K562 (cell line): ENCODE data around the gene NKIRAS1. TPM values are rescaled to one million over a fixed set of nuclear protein-coding genes. Genes with fewer than 3 reads are reported as not detected.
A peak's percentile ranks its signal among the peaks of the same experiment; 100 is the strongest.

Experiments used
- ATAC-seq: fragments of 200-7000 bp; cut with Tn5 transposase; 3 replicates; pipeline ENCODE4 v1.9.1; 2020; ENCODE audit warnings: moderate library complexity
- BruUV-seq: library from RNA; stranded (reverse); fragments of 400-500 nt; replicated peaks from 2 replicates; lab custom pipeline; 2021; lab: Mats Ljungman, UMichigan
- CTCF ChIA-PET: fragments of 300-600 bp; formaldehyde crosslinking; extraction: SDS; loops from one replicate; lab custom pipeline; 2021; ENCODE audit warnings: low intra/inter-chr PET ratio; lab: Yijun Ruan, JAX
- POLR2A ChIA-PET: fragments of 300-600, 350-650 bp; sonication (Branson Sonifier 250); formaldehyde crosslinking; extraction: SDS; loops from one replicate; lab custom pipeline; 2021; ENCODE audit warnings: antibody characterized with exemption, inconsistent platforms; lab: Yijun Ruan, JAX
- DNase-seq, 4 experiments: peaks; one replicate each; pipeline versions ENCODE4 v3.0.0 to v3.0.0-alpha.2; 2011 to 2018; ENCODE audit warnings: low spot score in 3 of 4, mixed read lengths in 3 of 4; ENCODE audit errors: extremely low read depth in 1 of 4
- FAIRE-seq: peaks from 2 replicates; lab custom pipeline; 2011; peaks lifted over from hg19 to GRCh38; lab: Jason Lieb, UNC
- H2AFZ ChIP-seq: 2 replicates; pipeline ENCODE4 v1.6.0; 2011; ENCODE audit warnings: low read depth, low read length, control low read depth, inconsistent platforms
- H3K27ac ChIP-seq: fragments of 200-600 bp; 3 replicates; pipeline ENCODE4 v1.8.0; 2011; ENCODE audit warnings: low read depth, mild to moderate bottlenecking, control low read depth, inconsistent platforms, low read length, moderate library complexity, mixed read lengths; ENCODE audit errors: extremely low read depth
- H3K27me3 ChIP-seq, 2 experiments: fragments of 300-600 bp in 1 of 2; 2 replicates in 1 of 2; 3 replicates in 1 of 2; pipeline versions ENCODE4 v1.6.0 to v1.8.0; 2011; ENCODE audit warnings: inconsistent platforms in 2 of 2, low read length in 2 of 2, mild to moderate bottlenecking in 1 of 2, mixed read lengths in 1 of 2, moderate library complexity in 1 of 2; ENCODE audit not compliant: control insufficient read depth in 2 of 2, insufficient read depth in 2 of 2
- H3K36me3 ChIP-seq: fragments of 300-600 bp; 3 replicates; pipeline ENCODE4 v1.8.0; 2011; ENCODE audit warnings: mild to moderate bottlenecking, low read length, inconsistent platforms; ENCODE audit not compliant: control insufficient read depth, insufficient read depth
- H3K4me1 ChIP-seq, 2 experiments: fragments of 200-600 bp in 1 of 2; replicated peaks in 1 of 2; 2 replicates in 1 of 2; 3 replicates in 1 of 2; pipeline versions ENCODE4 v1.5.1 to v1.8.0; 2011; ENCODE audit warnings: inconsistent platforms in 2 of 2, low read length in 2 of 2, mild to moderate bottlenecking in 1 of 2, mixed read lengths in 1 of 2, moderate library complexity in 1 of 2; ENCODE audit not compliant: control insufficient read depth in 2 of 2, insufficient read depth in 2 of 2
- H3K4me2 ChIP-seq: 2 replicates; pipeline ENCODE4 v1.6.1; 2011; ENCODE audit warnings: low read length, control low read depth, inconsistent platforms, mixed read lengths; ENCODE audit not compliant: insufficient read depth
- H3K4me3 ChIP-seq: fragments of 200-600 bp; sonication (generic), shearing (Covaris generic); 2 replicates; pipeline ENCODE4 v1.5.1; 2016; ENCODE audit warnings: control low read depth, inconsistent platforms
- H3K79me2 ChIP-seq: fragments of 200-600 bp; 3 replicates; pipeline ENCODE4 v1.8.0; 2011; ENCODE audit warnings: low read length, inconsistent platforms; ENCODE audit not compliant: control insufficient read depth, insufficient read depth
- H3K9ac ChIP-seq, 2 experiments: 2 replicates each; pipeline versions ENCODE4 v1.6.0 to v1.6.1; 2011; ENCODE audit warnings: low read depth in 2 of 2, low read length in 2 of 2, control low read depth in 1 of 2, inconsistent platforms in 1 of 2, mild to moderate bottlenecking in 1 of 2, mixed read lengths in 1 of 2; ENCODE audit not compliant: insufficient read depth in 1 of 2
- H3K9me1 ChIP-seq: one replicate; pipeline ENCODE4 v1.6.0; 2011; ENCODE audit warnings: inconsistent platforms, mild to moderate bottlenecking, low read length, moderate library complexity; ENCODE audit not compliant: control insufficient read depth, insufficient read depth
- H3K9me3 ChIP-seq: replicated peaks from 2 replicates; pipeline ENCODE4 v1.5.1; 2011; ENCODE audit warnings: low read depth, low read length, inconsistent platforms; ENCODE audit not compliant: control insufficient read depth, insufficient read depth
- H4K20me1 ChIP-seq: replicated peaks from 2 replicates; pipeline ENCODE4 v1.6.1; 2011; ENCODE audit warnings: low read length, inconsistent platforms, mixed read lengths; ENCODE audit not compliant: control insufficient read depth, insufficient read depth
- CBFA2T3 ChIP-seq: fragments of 450-650 bp; IDR thresholded peaks from 2 replicates; pipeline ENCODE4 v1.6.1; 2017
- CBX2 ChIP-seq: fragments of 200-600 bp; sonication (generic); IDR thresholded peaks from one replicate; pipeline ENCODE4 v1.6.1; 2012; ENCODE audit warnings: mild to moderate bottlenecking, low read length, inconsistent platforms; ENCODE audit not compliant: insufficient read depth, poor library complexity, severe bottlenecking
- DPF2 ChIP-seq: fragments of 450-650 bp; IDR thresholded peaks from 2 replicates; pipeline ENCODE4 v1.6.1; 2016
- E4F1 ChIP-seq: fragments of 250-450 bp; sonication (Bioruptor Pico); IDR thresholded peaks from 2 replicates; pipeline ENCODE4 v1.5.0; 2021; ENCODE audit warnings: mild to moderate bottlenecking, borderline replicate concordance
- GTF3C2 ChIP-seq: IDR thresholded peaks from 3 replicates; pipeline ENCODE4 v1.6.1; 2011; ENCODE audit warnings: borderline replicate concordance, mild to moderate bottlenecking, moderate library complexity; ENCODE audit not compliant: insufficient read length; ENCODE audit errors: extremely low read depth
- HEY1 ChIP-seq: fragments of 250-450 bp; sonication (Bioruptor Pico); IDR thresholded peaks from 2 replicates; pipeline ENCODE4 v1.5.0; 2020; ENCODE audit warnings: mild to moderate bottlenecking, moderate library complexity, borderline replicate concordance
- HMBOX1 ChIP-seq: sonication (generic); IDR thresholded peaks from 2 replicates; pipeline ENCODE4 v1.6.1; 2016
- KLF10 ChIP-seq: fragments of 250-450 bp; sonication (Bioruptor Pico); IDR thresholded peaks from 2 replicates; pipeline ENCODE4 v1.6.1; 2021; ENCODE audit warnings: matching md5 sums
- MAFF ChIP-seq: IDR thresholded peaks from 2 replicates; pipeline ENCODE4 v1.6.1; 2012; ENCODE audit warnings: low read length, improper control_type of control experiment
- MBD2 ChIP-seq: sonication (generic); IDR thresholded peaks from 2 replicates; pipeline ENCODE4 v1.6.1; 2016; ENCODE audit warnings: low read depth, borderline replicate concordance
- PREB ChIP-seq: sonication (generic); formaldehyde crosslinking; IDR thresholded peaks from 2 replicates; pipeline ENCODE4 v1.8.1; 2023; ENCODE audit warnings: mild to moderate bottlenecking, missing genetic modification reagents
- RBM22 ChIP-seq: fragments of 200-400 bp; formaldehyde crosslinking; IDR thresholded peaks from 2 replicates; pipeline ENCODE4 v1.6.1; 2018; ENCODE audit warnings: low read length, low read depth; ENCODE audit not compliant: poor library complexity, severe bottlenecking
- SMARCA5 ChIP-seq: fragments of 450-650 bp; IDR thresholded peaks from 2 replicates; pipeline ENCODE4 v1.6.1; 2016
- SMARCC2 ChIP-seq: fragments of 450-650 bp; IDR thresholded peaks from 2 replicates; pipeline ENCODE4 v1.6.1; 2017; ENCODE audit warnings: antibody characterized with exemption, moderate library complexity, mild to moderate bottlenecking, low read depth
- STAG1 ChIP-seq: sonication (generic); formaldehyde crosslinking; IDR thresholded peaks from 2 replicates; pipeline ENCODE4 v1.5.0; 2020; ENCODE audit warnings: missing genetic modification reagents, borderline replicate concordance
- TARDBP ChIP-seq: fragments of 450-650 bp; IDR thresholded peaks from 2 replicates; pipeline ENCODE4 v1.6.1; 2016
- ZNF445 ChIP-seq: fragments of 250-450 bp; sonication (Bioruptor Pico); IDR thresholded peaks from 2 replicates; pipeline ENCODE4 v1.4.0; 2020; ENCODE audit warnings: low read depth, mild to moderate bottlenecking, moderate library complexity
- ZSCAN29 ChIP-seq: fragments of 450-650 bp; IDR thresholded peaks from 2 replicates; pipeline ENCODE4 v1.6.1; 2017
- in situ Hi-C: fragments of 300-500 bp; cut with MboI; formaldehyde crosslinking; loops from 4 replicates; pipeline ENCODE4 v1.15.0; 2018; ENCODE audit warnings: inconsistent platforms, mixed read lengths
- intact Hi-C: fragments of 100-400 bp; cut with micrococcal nuclease; formaldehyde crosslinking; loops from 2 replicates; pipeline ENCODE4 v1.14.2; 2022
- polyA plus RNA-seq, 8 experiments: library from polyadenylated mRNA; depleted of rRNA in 4 of 8; stranded (reverse) in 5 of 8; unstranded in 3 of 8; fragments of >200 nt; fragmentation: Nextera tagmentation in 2 of 8; fragmentation: Illumina TruSeq in 1 of 8; extraction: Ambion mirVana in 2 of 8; extraction: Trizol in 1 of 8; gene quantifications; 2 replicates each; pipeline versions ENCODE4 v1.2.1 to v1.2.3, GENCODE V29; 2011 to 2014; ENCODE audit warnings: inconsistent platforms in 1 of 8, missing spikeins in 1 of 8
- total RNA-seq, 7 experiments: library from RNA; depleted of rRNA in 6 of 7; stranded (reverse); fragments of >200 nt in 6 of 7; fragmentation: Illumina TruSeq in 2 of 7; extraction: Trizol in 2 of 7; gene quantifications; 2 replicates each; pipeline versions ENCODE4 v1.2.1 to v1.2.3, GENCODE V29; 2011 to 2021; ENCODE audit warnings: low replicate concordance in 1 of 7

Gene NKIRAS1
- total and polyA plus RNA-seq, 9 of the 15 experiments (the other 6 are each of a cell fraction or from before 2014, with no cell fraction given) = 5.1 to 10.3 (median 6.3) TPM

GRCh38 chr3:23938688-23939087 lies 21.9 kb upstream of the NKIRAS1 start:
- no peak for FAIRE-seq
- CTCF ChIA-PET = no interaction called here
- TF ChIP-seq TARDBP (no peak), PREB (CRISPR knock-in tag) (no peak), MAFF (no peak), GTF3C2 (no peak), E4F1 (CRISPR knock-in tag) (no peak), ZNF445 (CRISPR knock-in tag) (no peak), SMARCA5 (no peak), ZSCAN29 (no peak), SMARCC2 (no peak), CBX2 (no peak), CBFA2T3 (peak; percentile 61), HEY1 (CRISPR knock-in tag) (no peak), RBM22 (no peak), MBD2 (no peak), KLF10 (CRISPR knock-in tag) (no peak), HMBOX1 (no peak), DPF2 (peak; percentile 68; the same call in 1 of the 2 replicates), STAG1 (CRISPR knock-in tag) (no peak)

More at GRCh38 chr3:23938688-23939087, 21.9 kb upstream of the NKIRAS1 start:
- Histone ChIP-seq H3K9me3 (no peaks in the 10 kb centered on the region), H4K20me1 (no peaks in the 10 kb centered on the region), H3K9me1 (no peaks in the 10 kb centered on the region), H3K9ac (no peak overlapping the region), H3K27ac (no peak overlapping the region; the same call in 2 of the 3 replicates), H2AFZ (peak overlapping the region; percentile 51), H3K4me3 (no peak overlapping the region), H3K27me3 (no peaks in the 10 kb centered on the region), H3K4me2 (0 out of 2 replicates have a peak overlapping the region, but pooled peaks have one; percentile 11), H3K4me1 (peaks cover 7 to 20% of the 10 kb centered on the region in 2 experiments; a peak in 4 of 5 replicates), H3K79me2 (no peaks in the 10 kb centered on the region), H3K36me3 (no peaks in the 10 kb centered on the region)
- in situ Hi-C loops (no loop called here), intact Hi-C loops (no loop called here)
- POLR2A ChIA-PET = interaction anchor here (0.7 to 11.6 kb wide), 2 partner anchors 20 to 1835 kb away, joined by 3 to 165 read pairs; partner anchors contain the start of genes NKIRAS1 and RPL15
- no TSS peak for BruUV-seq
- DNase-seq (peak in 2 of 4 experiments; percentile 23 to 43), ATAC-seq (peak; percentile 74)
